GM12874 (cell line): ENCODE data around the gene TCF7L2.

Source experiments
- CTCF ChIP-seq: IDR thresholded peaks from 2 replicates; pipeline ENCODE4 v1.5.1; 2011; ENCODE audit warnings: low read depth, mild to moderate bottlenecking, control low read depth, low read length, moderate library complexity; ENCODE audit not compliant: insufficient read depth

TCF7L2 gene

GRCh38 chr10:113056441-113057021 lies 106.5 kb downstream of the TCF7L2 start:
- TF ChIP-seq CTCF = no peak

- no peak for TF ChIP-seq CTCF
These were observed 108.0 kb downstream of the TCF7L2 start for GRCh38 chr10:113057948-113058522.

- no peak for TF ChIP-seq CTCF
These were observed 108.7 kb downstream of the TCF7L2 start for GRCh38 chr10:113058523-113059370.

- TF ChIP-seq CTCF = no peak
These were observed 109.3 kb downstream of the TCF7L2 start for GRCh38 chr10:113059371-113059780.

GRCh38 chr10:113060201-113061053 lies 110.4 kb downstream of the TCF7L2 start:
- TF ChIP-seq CTCF = no peak

GRCh38 chr10:113061054-113061430 lies 111.0 kb downstream of the TCF7L2 start:
- no peak for TF ChIP-seq CTCF

- TF ChIP-seq CTCF = no peak
These were observed 111.5 kb downstream of the TCF7L2 start for GRCh38 chr10:113061557-113061956.
